Measurements from ENCODE around the gene MCM3. TPM values are rescaled to one million over a fixed set of nuclear protein-coding genes. Genes with fewer than 3 reads are reported as not detected.

Gene MCM3
- polyA plus RNA-seq, 10 donors = 38.0 to 67.0 (median 44.9) TPM

Other genes starting within 250 kb of the MCM3 start
- gene PKHD1, start 197.1 kb downstream of the MCM3 start, polyA plus RNA-seq (ENCODE audit: insufficient read length in 10 of 10) = 1 to 10 TPM; 2.1 to 6.8 (median 4.2) TPM
- not detected for gene IL17A, start 98.4 kb downstream of the MCM3 start, polyA plus RNA-seq (ENCODE audit: insufficient read length in 10 of 10)
- gene IL17F, start 40.2 kb downstream of the MCM3 start, polyA plus RNA-seq (ENCODE audit: insufficient read length in 10 of 10) = not detected
- 10 to 100 TPM in 1 of 10 donors, 1 to 10 TPM in 9; 5.2 to 10.2 (median 6.4) TPM for gene PAQR8, start 77.4 kb upstream of the MCM3 start, polyA plus RNA-seq (ENCODE audit: insufficient read length in 10 of 10)
- gene EFHC1, start 135.6 kb upstream of the MCM3 start, polyA plus RNA-seq (ENCODE audit: insufficient read length in 10 of 10) = 10 to 100 TPM; 14.1 to 36.4 (median 21.2) TPM

Measured in muscle of back (tissue), 10 donors.